HG03575 (cell line): ENCODE results near the gene TRAPPC3.

Source experiments
- ATAC-seq: cut with Tn5 transposase; IDR thresholded peaks from one replicate; pipeline ENCODE4 v1.9.1; 2021; ENCODE audit not compliant: unreplicated experiment, insufficient number of reproducible peaks, low FRiP score; ENCODE audit errors: extremely low read depth

TRAPPC3 gene

DNA sequence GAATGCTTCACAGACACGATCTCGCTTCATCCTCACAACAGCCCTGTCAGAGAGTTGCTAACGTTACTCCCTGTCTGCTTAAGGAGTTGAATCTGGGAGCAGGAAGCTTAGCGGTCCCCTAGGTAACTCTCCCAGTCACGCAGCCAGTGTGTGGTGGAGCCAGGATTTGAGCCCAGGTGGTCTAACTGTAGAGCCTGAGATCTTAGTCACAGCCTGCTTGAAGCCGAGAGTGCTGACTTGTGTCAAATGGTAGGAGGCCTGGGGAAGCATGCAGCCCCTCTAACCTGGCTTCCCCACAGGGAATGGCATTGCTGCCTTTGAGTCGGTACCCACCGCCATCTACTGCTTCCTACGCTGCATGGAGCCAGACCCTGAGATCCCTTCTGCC lies 56.5 kb downstream of the TRAPPC3 start:
- ATAC-seq: no peak

- no peak for ATAC-seq
These were observed 57.0 kb downstream of the TRAPPC3 start for GRCh38 chr1:36092166-36092797.

DNA sequence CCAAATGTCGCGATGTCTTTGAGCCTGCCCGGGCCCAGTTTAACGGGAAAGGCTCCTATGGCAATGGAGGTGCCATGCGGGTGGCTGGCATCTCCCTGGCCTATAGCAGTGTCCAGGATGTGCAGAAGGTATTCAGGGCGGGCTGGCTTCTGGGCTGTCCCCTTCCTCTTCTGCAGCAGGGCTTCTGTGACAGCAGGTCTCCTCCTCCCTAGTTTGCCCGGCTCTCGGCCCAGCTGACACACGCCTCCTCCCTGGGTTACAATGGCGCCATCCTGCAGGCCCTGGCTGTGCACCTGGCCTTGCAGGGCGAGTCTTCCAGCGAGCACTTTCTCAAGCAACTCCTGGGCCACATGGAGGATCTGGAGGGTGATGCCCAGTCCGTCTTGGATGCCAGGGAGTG lies 57.6 kb downstream of the TRAPPC3 start:
- no peak for ATAC-seq

GRCh38 chr1:36091141-36091540 lies 58.1 kb downstream of the TRAPPC3 start:
- ATAC-seq: no peak

DNA sequence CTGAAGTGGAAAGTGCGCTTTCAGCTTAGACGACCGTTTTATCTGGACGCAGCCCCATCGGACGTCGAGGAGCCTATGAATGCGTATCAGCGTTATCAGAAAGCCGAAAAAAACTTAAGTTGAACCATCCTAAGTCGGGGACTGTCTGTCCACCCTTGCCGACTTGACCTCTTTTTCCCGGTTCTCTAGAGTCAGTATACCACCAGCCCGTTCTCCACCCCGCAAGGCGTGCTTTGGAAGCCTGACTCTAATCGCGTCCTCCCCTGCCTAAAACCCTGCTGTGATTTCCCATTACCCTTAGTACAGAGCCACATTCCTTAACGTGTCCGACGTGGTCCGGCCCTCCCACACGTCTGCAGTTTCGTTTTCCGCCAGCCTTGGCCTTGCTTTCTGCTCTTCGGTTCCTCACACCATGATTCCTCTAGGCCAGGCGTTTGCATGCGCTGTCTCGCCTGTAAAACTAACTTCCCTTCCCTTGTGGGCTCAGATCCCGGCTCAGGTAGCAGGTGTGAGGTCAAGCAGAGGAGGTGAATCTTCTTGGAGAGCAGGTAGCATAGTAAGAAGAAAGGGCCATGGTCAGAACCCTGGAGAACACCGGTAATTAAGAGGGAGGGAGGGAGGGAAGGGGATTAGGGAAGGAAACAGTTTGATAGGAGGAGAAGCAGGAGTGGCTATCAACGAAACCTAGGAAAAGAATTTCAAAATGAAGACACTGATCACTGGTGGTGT lies 59.7 kb downstream of the TRAPPC3 start:
- ATAC-seq: no peak

GRCh38 chr1:36088577-36089392 lies 60.5 kb downstream of the TRAPPC3 start, which contains the start of gene ADPRS:
Gene ADPRS (plus strand): TSS chr1:36088892. CDS start chr1:36088905, 13 bp downstream.
- ATAC-seq: no peak

GRCh38 chr1:36088265-36088576 lies 61.1 kb downstream of the TRAPPC3 start:
- ATAC-seq: no peak

- no peak for ATAC-seq
These were observed 61.8 kb downstream of the TRAPPC3 start for GRCh38 chr1:36087233-36088123.
